Adrenal gland (tissue), 12 donors: ENCODE results near the gene FCER1A. TPM values are rescaled to one million over a fixed set of nuclear protein-coding genes. Genes with fewer than 3 reads are reported as not detected.

ENCODE experiments used
- DNase-seq, 7 donors: peaks; one replicate each; pipeline ENCODE4 v3.0.0-alpha.2; 2019 to 2020
- H3K27ac ChIP-seq, 5 donors: fragments of 200-600 bp; sonication (generic) in 4 of 5; 1 replicate in 3 of 5; 2 replicates in 2 of 5; pipeline versions ENCODE4 v1.5.1 to v1.8.0; 2016 to 2020; ENCODE audit warnings: mild to moderate bottlenecking in 1 of 5
- H3K27me3 ChIP-seq: fragments of 200-600 bp; 2 replicates; pipeline ENCODE4 v1.8.0; 2021
- H3K36me3 ChIP-seq, 2 donors: fragments of 200-600 bp; replicated peaks in 1 of 2; 1 replicate in 1 of 2; 2 replicates in 1 of 2; pipeline versions ENCODE4 v1.5.1 to v1.8.0; 2018 to 2022
- H3K4me1 ChIP-seq, 2 donors: fragments of 200-600 bp; replicated peaks in 1 of 2; 1 replicate in 1 of 2; 2 replicates in 1 of 2; pipeline versions ENCODE4 v1.5.1 to v1.8.0; 2018 to 2021
- H3K4me3 ChIP-seq, 4 donors: fragments of 200-600 bp; sonication (generic) in 3 of 4; one replicate each; pipeline ENCODE4 v1.5.1; 2016 to 2018
- H3K9me3 ChIP-seq, 3 donors: fragments of 200-600 bp; sonication (generic) in 1 of 3; replicated peaks in 1 of 3; 1 replicate in 2 of 3; 2 replicates in 1 of 3; pipeline versions ENCODE4 v1.5.1 to v1.8.0; 2016 to 2021
- CTCF ChIP-seq, 6 experiments: fragments of 450-650 bp in 4 of 6; fragments of 200-600 bp in 2 of 6; sonication (generic) in 1 of 6; IDR thresholded peaks; 1 replicate in 5 of 6; 2 replicates in 1 of 6; pipeline versions ENCODE4 v1.5.1 to v1.8.0; 2016 to 2021; ENCODE audit warnings: antibody characterized with exemption in 6 of 6, mild to moderate bottlenecking in 2 of 6, moderate library complexity in 1 of 6
- POLR2A ChIP-seq, 2 donors: fragments of 450-650 bp; IDR thresholded peaks; one replicate each; pipeline ENCODE4 v1.6.1; 2017; ENCODE audit warnings: antibody characterized with exemption in 2 of 2, mild to moderate bottlenecking in 2 of 2, moderate library complexity in 1 of 2
- WGBS, 4 donors: extraction: QIAGEN DNeasy Blood & Tissue Kit in 2 of 4; methylation state at CpG; one replicate each; pipeline versions ENCODE4 v1.1.5 to v1.1.7; 2013 to 2017; 5-methylcytosine and 5-hydroxymethylcytosine counted together
- intact Hi-C, 2 donors: fragments of 100-400 bp; cut with DNase I; formaldehyde crosslinking; loops; one replicate each; pipeline versions ENCODE4 v1.14.1 to v1.15.0; 2022 to 2023
- polyA plus RNA-seq, 3 donors: library from polyadenylated mRNA; stranded (reverse); fragments of 200-250 nt in 2 of 3; fragments of 350-450 nt in 1 of 3; fragmentation: Illumina TruSeq in 1 of 3; extraction: RNeasy Lipid Tissue Mini Kit (QIAGEN cat#74804) in 1 of 3; gene quantifications; one replicate each; pipeline ENCODE4 v1.2.3, GENCODE V29; 2013 to 2014
- total RNA-seq, 9 donors: library from RNA; depleted of rRNA in 4 of 9; stranded (reverse); fragments of >200 nt in 4 of 9; fragments of 120-200 nt in 1 of 9; fragmentation: NEBNext Ultra II Directional in 1 of 9; extraction: Animal tissue kit (Norgen Biotek cat#: 25700) in 1 of 9; gene quantifications; one replicate each; pipeline versions ENCODE4 v1.1.0 to v1.2.4, GENCODE V29; 2013 to 2023
- donor health status: healthy with polysubstance abuse.
- donor health status: Bipolar disorder and iron deficiency.
- donor health status: DM: yes; HTN: yes; CAD: no.
- donor health status: DM: no; HTN: no; CAD: no.
- donor health status: DM: no; HTN: no; CAD: no.
- donor health status: DM: yes; HTN: yes; CAD: no.

Gene FCER1A
- total and polyA plus RNA-seq, 12 donors = 0.28 to 2.1 (median 0.68) TPM; not detected in 3

GRCh38 chr1:159311679-159312078, 9.5 kb downstream of the FCER1A start:
- TF ChIP-seq CTCF (IDR thresholded peaks at IDR 0.05) (no peak), POLR2A (IDR thresholded peaks at IDR 0.05) (no peak)
- Histone ChIP-seq H3K4me3 (no peak overlapping the region), H3K9me3 (no peaks in the 10 kb centered on the region), H3K36me3 (no peaks in the 10 kb centered on the region), H3K27ac (no peak overlapping the region), H3K27me3 (no peaks in the 10 kb centered on the region), H3K4me1 (no peaks in the 10 kb centered on the region)
- DNase-seq = no peak
- intact Hi-C loops = no loop called here

- intact Hi-C loops = no loop called here
- H3K27me3 ChIP-seq = no peaks in the 10 kb centered on the region
- H3K36me3 ChIP-seq = no peaks in the 10 kb centered on the region
- no peak overlapping the region for H3K27ac ChIP-seq
- no peaks in the 10 kb centered on the region for H3K4me1 ChIP-seq
- H3K9me3 ChIP-seq = no peaks in the 10 kb centered on the region
- no peak overlapping the region for H3K4me3 ChIP-seq
- TF ChIP-seq POLR2A (IDR thresholded peaks at IDR 0.05) (no peak), CTCF (IDR thresholded peaks at IDR 0.05) (no peak)
- DNase-seq = no peak
Observed at GRCh38 chr1:159315381-159315780, 13.2 kb downstream of the FCER1A start.

- TF ChIP-seq POLR2A (IDR thresholded peaks at IDR 0.05) = no peak
- no peak for TF ChIP-seq CTCF (IDR thresholded peaks at IDR 0.05)
- Histone ChIP-seq H3K27me3 (no peaks in the 10 kb centered on the region), H3K4me1 (no peaks in the 10 kb centered on the region), H3K36me3 (no peaks in the 10 kb centered on the region), H3K9me3 (no peaks in the 10 kb centered on the region), H3K27ac (no peak overlapping the region), H3K4me3 (no peak overlapping the region)
- no peak for DNase-seq
- intact Hi-C loops = no loop called here
- WGBS, 4 donors = 63 to 68% (median 65%) methylated on average over 8 of the region's 8 CpGs
Observed at GRCh38 chr1:159318784-159319551, 16.8 kb downstream of the FCER1A start.

- Histone ChIP-seq H3K9me3 (no peaks in the 10 kb centered on the region), H3K27ac (no peak overlapping the region), H3K27me3 (no peaks in the 10 kb centered on the region), H3K4me3 (no peak overlapping the region), H3K36me3 (no peaks in the 10 kb centered on the region), H3K4me1 (no peaks in the 10 kb centered on the region)
- TF ChIP-seq POLR2A (IDR thresholded peaks at IDR 0.05) (no peak), CTCF (IDR thresholded peaks at IDR 0.05) (no peak)
- WGBS, 4 donors = 68 to 76% (median 73%) methylated on average over 2 of the region's 2 CpGs
- no peak for DNase-seq
- intact Hi-C loops = no loop called here
Observed at GRCh38 chr1:159334797-159335196, 32.7 kb downstream of the FCER1A start.
